Activated CD4-positive, alpha-beta T cell treated with anti-CD3 and anti-CD28 coated beads for 4 hours (primary cell): ENCODE measurements around the gene TM4SF1.

Source experiments
- DNase-seq, 2 donors: peaks; one replicate each; pipeline ENCODE4 v3.0.0-alpha.2; 2020

Gene TM4SF1, protein sequence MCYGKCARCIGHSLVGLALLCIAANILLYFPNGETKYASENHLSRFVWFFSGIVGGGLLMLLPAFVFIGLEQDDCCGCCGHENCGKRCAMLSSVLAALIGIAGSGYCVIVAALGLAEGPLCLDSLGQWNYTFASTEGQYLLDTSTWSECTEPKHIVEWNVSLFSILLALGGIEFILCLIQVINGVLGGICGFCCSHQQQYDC

DNA sequence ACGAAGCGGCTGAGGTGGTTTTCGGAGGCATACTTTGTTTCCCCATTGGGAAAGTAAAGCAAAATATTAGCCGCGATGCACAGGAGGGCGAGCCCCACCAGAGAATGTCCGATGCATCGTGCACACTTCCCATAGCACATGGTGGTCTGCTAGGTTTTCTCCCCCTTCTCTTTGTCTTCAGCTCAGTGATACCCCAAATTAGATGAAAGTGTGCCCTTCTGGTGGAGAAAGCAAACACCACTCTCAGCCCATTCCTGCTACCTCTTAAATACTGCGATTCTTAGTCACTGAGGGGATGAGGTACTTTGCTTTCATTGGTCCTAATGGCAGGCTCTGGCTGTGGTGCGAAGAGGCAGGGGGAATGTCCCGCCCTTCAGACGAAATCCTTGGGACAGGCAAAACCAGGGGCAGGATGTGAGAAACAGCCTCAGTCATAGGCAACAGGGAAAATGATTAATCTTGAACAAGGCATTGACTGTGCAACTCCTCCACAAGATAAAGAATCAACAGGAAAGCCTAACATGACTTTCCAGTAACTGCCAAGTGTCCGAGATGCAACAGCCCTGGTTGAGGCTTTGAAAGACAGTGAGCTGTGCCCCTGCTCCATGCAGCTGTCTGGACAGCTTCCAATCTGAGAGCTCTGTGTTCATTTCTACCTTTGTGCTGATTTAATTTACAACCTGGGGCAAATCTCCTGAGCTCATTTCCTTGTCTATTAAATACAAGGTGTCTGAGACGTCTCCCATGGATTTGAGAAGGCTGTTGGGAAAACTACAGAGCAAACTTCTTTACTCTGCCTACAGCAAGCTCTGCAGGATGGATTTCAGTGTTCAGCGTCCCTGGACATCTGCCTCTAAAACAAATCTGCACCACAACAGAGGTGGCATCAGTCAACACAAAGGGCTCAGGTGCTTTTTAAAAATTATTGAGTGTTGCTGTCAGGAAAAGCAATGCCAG, at the start of gene TM4SF1:
Gene TM4SF1 (minus strand): TSS at position 242 of the 957 bp plus-strand sequence. CDS start 102 bp downstream, at position 140.
- no peak for DNase-seq

DNA sequence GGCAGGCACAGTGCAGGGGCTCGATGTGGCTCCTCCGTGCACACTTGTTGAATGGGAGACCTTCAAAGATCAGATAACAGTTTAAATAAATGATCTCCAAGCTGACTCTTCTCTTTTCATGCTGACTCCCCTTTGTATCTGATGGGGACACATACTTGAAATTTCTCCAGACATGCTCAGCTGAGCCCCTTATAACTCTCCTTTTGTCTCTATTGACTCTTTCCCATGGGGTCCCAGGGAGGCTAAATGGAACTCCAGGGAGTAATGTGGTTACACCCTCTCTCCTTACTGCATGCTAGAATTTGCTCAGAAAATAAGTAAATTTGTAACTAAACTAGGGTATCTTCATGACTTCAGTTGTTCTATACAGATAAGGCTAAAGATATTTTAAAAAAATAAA, 48.9 kb upstream of the TM4SF1 start:
- DNase-seq = no peak

DNA sequence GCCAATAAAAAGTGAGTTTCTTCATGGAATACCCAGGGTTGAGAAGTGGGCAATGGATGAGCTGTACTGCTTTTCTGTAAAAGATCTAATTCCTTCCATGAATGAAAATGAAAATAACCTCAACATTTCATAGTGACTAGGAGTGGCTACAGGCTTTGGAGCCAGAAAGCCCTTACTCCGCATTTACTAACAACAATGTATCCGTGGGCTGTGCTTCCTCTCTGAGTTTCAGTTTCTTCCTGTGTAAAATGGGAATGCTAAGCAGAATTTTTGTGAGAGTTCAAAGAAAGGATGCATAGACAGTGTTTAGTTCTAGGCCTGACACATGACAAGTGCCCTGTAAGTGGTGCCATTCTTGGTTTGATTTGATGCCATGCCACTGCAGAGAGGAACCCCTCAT, 47.5 kb upstream of the TM4SF1 start:
- DNase-seq = no peak

DNA sequence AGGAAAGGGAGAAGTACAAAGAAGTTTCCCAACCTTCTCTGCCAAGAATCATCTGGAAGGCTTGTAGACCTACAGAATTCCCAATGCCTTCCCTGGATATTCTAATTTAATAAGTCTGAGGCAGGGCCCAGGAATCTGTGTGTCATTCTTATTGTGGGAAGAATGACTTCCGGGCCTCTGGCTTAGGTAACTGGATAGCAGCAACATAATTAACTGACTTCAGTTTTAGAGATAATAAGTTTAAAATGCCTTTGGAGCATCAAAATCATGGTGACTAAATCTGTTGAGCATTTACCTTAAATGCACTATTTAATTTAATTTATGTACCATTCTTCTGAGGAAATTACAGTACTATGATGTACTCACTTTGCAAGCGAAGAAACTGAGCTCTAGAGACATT, 44.3 kb upstream of the TM4SF1 start:
- DNase-seq = no peak

DNA sequence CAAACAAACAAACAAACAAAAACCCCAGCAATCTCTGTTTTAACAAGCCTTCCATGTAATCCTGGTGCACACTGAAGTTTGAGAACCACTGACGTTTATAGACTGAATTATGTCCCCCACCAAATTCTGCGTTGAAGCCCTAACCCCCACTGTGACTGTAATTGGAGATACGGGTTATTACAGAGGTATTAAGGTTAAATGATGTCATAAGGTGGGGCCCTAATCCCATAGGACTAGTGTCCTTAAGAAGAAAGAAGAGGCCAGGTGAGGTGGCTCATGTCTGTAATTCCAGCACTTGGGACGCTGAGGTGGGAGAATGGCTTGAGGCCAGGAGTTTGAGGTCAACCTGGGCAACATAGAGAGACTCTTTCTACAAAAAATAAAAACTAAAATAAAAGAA, 42.4 kb upstream of the TM4SF1 start:
- DNase-seq = no peak

DNA sequence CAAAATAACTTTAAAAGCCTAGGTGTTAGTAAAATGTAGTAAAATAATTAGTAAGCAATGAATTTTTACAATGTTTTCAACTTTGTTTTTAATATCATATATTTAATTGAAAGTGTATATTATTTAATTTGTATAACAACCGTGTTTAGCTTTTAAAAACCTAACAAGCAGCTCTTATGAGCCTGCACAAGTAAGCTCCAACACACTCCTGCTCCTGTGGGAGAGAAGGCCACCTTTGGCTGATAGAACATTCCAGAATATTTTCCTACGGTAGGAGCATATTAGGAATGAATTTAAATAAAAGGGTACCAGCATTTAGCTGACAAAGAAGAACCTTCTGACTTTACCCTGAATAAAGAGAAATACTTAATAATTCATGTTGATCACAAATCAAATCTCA, 40.3 kb upstream of the TM4SF1 start:
- no peak for DNase-seq

DNA sequence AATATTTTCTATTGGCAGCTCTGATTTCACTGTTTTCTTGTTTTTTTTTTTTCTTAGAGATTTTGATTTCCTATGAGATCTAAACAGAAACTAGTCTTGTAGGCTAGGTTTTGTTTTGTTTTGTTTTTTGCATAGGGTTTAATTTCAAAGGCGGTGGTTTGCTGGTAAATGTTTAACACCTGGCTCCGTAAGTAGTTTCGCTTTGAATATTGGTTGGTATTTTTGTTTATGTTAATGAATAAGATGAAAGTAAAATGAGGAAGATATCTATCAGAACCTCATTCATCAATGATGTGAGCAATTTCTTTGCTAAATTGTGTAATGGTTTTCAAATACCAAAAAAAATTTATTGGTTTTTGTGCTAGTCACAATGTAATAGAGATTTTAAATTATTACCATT, 39.7 kb upstream of the TM4SF1 start:
- DNase-seq = no peak

DNA sequence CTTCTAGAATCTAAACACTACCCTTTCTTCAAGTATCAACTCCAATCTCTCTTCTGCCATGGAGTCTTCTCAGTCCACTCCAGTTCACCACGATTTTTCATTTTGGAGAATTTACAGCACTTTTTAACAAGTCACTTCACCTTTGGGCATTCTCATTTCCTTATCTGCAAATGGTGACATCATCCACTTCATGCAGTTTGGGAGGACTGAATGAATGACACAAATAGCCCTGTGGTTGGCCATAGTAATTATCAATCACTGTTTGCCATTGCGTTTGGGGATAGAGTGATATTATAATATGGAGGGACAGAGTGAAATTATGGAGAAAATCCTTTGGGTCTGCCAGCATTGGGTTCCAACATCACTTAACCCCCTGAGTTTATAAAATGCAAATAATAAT, 38.0 kb upstream of the TM4SF1 start:
- no peak for DNase-seq

DNA sequence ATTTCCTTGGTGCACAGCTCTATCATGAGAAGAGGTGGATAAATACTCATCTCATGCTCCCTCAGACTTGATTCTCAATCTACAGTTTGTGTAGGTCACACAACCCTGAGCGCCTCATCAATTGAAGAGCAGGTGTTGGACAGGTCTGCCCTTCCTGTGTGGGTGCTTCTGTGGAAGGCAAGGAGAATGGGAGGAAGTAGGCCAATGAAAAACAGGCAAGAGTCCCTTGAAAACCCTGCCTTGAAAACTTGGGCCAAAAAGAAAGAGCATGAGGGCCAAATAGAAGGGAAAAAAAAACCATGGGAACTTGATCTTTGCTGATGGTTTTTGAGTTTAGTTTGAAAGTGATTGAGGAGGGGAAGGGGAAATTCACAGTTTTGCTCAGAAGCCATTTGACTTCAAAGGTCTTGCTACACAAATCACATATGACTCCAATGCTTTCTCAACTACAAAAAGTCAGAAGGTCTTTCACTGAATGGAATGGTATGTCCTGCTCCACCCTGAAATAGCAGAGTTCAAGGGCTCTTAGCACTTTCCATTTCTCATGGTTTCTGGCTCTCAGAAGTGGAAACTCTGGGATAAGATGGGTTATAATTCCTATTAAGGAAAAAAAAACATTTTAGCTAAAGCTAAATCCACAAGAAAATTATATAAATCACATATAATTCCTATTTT, 37.2 kb upstream of the TM4SF1 start:
- DNase-seq = no peak

DNA sequence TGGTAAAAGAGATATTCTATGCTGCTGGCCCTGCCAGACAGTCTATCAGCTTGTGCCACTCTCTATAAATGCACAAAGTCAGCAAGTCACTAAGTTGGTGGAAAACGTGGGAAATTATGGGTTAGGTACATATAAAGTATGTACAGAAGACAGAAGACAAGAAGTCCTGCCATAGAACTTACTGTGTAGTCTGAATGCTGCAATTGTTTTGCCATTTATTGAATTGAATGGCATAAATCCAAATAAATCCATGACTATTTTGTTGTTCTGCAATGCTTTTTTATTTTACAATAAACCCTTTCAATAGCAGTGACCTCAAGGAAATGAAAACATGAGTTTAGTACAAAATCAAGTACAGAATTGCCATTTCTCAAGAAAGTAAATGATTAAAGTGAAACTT, 34.1 kb upstream of the TM4SF1 start:
- DNase-seq = no peak

DNA sequence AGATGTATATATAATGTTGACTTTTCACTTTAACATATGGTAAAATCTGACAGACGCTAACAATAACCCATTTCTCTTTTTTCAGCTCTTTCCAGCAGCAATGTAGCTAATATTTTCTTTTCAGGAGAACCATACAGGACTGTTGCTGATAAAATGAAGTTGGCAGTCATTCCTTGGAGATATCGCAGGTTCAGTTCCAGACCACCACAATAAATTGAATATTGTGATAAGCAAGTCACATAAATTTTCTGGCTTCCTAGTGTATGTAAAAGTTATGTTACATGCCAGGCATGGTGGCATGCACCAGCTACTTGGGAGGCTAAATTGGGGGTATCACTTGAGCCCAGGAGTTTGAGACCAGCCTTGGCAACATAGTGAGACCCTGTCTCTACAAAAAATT, 31.9 kb upstream of the TM4SF1 start:
- no peak for DNase-seq

DNA sequence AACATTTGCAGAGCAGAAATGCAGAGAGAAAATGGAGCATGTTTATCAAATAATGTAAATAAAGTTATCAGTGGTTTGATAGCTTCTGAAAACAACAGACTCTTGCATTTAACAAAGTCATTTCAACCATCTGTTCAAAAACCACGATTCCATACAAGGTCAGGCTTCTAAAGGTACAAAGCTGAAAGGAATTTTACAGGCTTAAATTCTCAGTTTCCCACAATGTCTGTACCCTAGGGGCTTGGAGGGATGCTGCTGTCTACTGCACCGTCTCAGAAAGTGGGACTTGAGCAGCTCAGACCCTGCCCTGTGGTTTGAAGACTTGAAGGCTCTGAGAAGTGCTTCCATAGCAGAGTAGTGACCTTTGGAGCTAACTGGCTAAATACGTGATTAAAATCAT, 30.4 kb upstream of the TM4SF1 start:
- DNase-seq = no peak

DNA sequence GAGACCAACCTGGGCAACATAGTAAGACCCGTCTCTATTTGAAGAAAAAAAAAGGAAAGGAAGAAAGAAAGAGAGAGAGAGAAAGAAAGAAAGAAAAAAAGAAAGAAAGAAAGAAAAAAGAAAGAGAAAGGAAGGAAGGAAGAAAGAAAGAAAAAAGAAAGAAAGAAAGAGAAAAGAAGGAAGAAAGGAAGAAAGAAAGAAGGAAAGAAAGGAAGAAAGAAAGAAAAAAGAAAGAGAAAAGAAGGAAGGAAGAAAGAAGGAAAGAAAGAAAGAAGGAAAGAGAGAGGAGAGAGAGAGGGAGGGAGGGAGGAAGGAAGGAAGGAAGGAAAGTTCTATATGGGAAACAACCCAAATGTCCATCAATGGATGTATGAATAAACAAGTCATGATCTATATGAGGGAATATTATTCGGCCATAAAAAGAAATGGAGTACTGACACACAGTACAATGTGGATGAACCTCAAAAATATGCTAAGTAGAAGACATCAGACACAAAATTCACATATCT, 28.8 kb upstream of the TM4SF1 start:
- DNase-seq = no peak

DNA sequence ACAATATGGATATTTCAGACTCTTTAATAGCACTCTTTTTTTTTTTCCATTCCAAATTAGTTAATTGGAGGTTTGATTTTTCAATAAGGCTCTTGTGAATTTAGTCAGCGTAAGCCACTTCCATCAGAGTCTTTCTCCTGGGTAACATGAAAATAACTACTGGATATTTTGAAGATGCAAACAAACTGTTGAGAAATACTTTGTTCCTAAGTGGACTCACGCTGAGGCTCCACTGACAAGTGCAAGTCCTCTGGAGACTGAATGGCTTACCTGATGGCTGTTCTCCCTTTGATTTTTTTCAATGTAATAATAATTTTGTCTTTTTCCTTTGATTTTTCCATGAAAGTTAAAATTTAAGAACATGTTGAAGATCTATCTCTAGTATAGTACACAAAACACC, 26.0 kb upstream of the TM4SF1 start:
- no peak for DNase-seq

DNA sequence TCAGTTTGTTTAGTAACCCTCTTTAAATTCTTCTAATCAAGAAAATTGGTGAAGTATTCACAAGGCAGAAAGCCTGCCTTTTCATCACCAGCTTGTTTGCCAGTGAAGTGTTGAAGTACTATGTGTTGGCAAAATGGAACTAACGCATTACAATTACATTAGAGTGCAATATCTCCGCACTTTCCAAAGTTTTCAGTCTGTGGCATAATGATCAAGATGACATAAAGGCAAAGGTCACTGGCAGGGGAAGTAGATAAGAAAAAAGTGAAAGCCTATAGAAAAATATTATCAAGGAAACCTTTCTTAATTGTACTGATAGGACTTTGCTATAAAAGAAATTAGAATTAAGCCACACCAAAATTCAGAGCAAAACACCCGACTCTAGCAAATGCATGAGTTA, 25.0 kb upstream of the TM4SF1 start:
- no peak for DNase-seq

DNA sequence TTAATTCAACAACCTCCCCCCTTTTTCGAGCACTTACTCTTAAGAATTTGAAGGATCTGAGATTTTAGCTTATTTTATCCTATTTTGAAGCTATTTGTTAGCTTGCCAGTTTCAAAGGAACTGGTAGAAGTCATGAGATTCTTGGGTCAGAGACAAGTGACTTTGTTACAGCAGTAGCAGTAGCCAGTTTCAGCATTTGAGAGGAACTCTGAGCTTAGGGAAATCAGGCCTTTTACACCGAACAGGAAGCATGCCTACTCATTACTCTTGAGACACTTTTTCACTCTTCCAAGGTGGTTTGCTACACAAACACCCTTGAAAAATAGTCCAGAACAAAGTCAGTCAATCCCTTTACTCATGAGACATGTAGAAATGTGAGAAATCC, 24.5 kb upstream of the TM4SF1 start:
- no peak for DNase-seq

DNA sequence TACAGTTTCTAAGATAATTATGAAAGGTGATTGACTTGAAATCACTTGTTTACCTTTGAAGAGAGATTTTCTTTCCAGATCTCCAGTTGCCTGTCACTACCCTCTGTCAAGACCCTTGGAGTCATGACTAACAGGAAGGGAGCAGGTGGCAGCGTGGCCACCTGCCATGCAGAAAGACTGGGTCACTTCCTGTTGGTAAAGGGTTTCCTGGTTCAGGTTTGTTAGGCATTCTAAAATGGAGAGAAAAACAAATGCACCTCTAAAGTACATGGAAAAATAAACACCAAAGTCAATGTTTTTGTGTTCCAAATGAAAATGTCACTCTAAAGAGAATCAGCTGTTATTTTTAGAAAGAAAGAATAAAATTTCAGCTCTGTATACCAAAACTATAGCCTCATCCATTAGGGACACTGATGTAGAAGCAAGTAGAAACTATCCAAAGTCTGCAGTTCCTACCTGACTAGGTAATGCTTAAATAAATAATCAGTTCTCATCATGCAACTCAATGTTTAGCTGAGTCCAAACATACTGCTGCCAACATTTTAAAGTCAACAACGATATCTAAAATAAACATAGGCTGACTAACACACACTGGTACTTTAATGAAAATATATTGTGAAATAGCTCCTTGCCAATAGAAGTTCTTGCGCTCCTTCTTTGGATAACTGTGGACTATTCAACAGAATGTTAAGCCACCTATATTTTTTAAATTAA, 23.9 kb upstream of the TM4SF1 start:
- no peak for DNase-seq

DNA sequence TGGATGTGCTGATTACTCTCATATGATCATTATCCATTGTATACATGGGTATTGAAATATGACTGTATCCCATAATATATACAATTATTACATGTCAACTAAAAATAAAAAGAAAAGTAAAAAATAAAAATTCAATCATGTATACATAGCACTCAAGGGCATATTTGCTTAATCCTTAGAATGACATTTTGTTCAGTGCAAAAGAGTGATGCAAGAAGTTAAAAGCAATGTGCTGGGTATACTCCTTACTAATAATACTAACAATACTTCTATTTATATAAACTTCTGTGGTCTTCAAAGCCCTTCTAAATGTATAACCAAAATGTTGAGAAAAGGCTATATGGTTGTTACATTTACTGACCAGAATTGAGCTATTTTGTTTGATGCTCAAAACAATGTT, 23.2 kb upstream of the TM4SF1 start:
- DNase-seq = no peak

DNA sequence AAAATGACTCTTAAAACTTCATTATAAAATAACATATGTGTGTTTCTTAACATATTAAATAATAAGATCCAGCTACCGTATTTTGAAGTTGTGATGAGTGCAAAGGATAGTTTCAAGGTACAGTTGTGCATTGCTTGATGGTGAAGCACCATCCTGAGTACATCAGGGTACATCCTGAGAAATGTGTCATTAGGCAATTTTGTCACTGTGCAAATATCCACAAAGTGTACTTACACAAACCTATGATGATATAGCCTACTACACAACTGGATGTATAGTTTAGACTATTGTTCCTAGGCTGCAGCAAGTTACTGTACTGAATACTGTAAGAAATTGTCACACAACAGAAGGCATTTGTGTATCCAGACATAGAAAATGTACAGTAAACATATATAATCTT, 20.8 kb upstream of the TM4SF1 start:
- DNase-seq = no peak

DNA sequence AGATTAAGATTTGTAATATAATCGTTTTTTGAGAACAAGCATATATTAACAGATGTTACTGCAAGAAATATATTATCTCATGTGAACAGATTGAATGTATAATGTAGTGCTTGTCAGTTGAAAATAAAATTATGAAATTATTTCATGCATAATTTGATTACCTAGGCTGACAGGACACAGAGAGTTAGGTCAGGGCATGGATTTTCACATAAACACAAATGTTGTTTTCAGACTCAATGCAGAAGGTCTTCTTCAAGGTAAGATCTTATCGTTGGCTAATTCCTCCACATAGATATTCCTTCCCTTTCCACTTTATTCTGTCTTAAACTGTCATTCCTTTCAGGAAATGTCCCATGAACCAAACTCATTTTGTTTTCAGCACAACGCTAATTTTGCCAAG, 20.1 kb upstream of the TM4SF1 start:
- DNase-seq = no peak

DNA sequence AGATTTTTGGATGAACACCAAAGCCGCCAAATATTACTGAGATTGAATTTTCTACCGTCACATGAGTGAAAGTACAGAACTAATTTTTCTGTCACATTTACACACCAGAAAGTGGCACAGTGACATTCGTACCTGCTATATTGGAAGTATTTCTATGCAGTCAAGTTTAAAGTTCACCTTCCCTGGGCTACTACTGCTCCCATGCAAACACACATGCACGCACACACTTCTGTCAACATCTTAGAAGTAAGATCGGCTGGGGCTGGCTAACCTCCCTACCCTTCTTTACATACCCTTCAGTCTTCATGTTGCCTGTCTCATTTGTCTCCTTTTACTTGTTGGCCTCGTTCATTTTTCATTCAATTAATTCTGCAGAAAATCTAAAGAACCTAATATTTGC, 19.0 kb upstream of the TM4SF1 start:
- no peak for DNase-seq

DNA sequence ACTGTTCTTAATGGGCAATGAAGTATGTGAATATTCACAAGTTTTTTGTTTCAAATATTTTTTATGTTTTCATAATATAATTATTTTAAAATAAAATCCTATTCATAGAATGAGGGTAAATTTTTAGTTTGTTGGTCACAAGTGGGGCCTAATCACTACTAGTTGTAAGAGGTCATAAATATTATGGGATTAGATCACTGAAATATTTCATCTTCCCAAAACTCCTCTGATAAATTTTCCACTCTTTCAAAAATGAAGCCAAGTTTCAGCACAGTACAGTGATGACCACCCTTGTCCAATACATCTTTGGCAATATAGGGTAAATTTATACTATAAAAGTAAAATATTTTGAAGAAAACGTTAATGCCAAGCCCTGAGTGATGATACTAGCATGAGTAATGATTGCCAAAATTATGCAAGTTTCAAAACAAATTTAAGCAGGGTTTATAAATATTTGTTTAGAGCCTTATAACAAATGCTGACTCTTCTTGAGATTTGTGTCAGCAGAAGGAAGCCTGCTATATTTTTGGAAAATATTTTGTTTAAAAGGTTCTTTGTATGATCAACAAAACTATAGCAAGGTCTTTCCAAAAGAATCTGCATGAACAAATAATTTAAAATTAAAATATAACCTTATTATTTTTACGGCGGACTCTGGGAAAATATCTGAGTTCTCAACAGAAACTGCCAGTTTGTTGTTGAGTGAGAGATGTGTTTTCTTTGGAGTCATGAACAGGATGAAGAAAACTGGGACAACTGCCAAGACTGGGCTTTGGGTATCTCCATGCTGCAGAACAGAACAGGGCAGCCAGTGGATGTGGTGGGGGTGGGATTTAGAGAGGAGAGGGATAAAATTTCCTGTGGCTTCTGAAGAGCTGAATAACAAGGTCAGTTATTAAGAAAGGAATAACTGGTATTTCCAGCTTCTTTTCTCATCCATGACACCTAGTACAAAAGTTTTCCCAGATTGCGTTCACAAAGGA, 17.9 kb upstream of the TM4SF1 start:
- no peak for DNase-seq
